ENCODE measurements around the gene PPP5C.

DNA sequence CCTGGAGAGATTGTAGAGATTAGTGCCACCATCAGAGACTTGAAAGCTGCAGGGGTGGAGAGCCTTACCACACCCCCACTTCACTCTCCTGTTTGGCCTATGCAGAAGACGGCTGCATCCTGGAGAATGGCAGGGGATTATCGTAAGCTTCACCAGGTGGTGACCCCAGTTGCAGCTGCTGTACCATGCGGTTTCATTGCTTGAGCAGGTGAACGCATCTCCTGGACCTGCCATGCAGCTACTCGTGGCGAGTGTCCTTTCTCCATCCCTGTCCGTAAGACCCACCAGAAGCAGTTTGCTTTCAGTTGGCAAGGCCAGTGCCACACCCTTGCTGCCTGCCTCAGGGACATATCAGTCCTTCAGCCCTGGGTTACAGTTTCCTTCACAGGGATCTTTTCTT lies 21.2 kb downstream of the PPP5C start:
- TF ChIP-seq POLR2AphosphoS5 (IDR thresholded peaks at IDR 0.05) (no peak), POLR2A (IDR thresholded peaks at IDR 0.05; ENCODE audit: low read depth) (no peak), EP300 (IDR thresholded peaks at IDR 0.05) (no peak)
- TF ChIP-seq, protein P1, sequence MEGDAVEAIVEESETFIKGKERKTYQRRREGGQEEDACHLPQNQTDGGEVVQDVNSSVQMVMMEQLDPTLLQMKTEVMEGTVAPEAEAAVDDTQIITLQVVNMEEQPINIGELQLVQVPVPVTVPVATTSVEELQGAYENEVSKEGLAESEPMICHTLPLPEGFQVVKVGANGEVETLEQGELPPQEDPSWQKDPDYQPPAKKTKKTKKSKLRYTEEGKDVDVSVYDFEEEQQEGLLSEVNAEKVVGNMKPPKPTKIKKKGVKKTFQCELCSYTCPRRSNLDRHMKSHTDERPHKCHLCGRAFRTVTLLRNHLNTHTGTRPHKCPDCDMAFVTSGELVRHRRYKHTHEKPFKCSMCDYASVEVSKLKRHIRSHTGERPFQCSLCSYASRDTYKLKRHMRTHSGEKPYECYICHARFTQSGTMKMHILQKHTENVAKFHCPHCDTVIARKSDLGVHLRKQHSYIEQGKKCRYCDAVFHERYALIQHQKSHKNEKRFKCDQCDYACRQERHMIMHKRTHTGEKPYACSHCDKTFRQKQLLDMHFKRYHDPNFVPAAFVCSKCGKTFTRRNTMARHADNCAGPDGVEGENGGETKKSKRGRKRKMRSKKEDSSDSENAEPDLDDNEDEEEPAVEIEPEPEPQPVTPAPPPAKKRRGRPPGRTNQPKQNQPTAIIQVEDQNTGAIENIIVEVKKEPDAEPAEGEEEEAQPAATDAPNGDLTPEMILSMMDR (IDR thresholded peaks at IDR 0.05) = no peak
